ENCODE results near the gene REG4.

Gene REG4

DNA sequence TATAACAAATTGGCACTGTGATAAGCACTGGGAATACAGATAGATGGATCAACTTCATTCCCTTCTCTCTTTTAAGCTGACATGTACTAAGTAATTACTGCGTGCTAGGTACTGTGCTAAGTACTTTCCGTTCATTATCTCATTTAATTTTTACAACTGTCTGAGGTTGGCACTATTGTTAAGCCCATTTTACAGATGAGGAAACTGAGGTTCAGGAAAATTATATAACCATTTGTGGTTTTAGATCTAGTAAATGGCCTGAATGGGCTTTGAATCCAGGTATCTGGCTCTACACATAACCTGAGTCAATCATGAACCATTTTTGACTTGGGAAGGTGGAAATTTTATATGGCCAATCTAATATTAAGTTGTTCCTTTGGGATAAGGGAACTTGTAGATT is 39.0 kb downstream of the REG4 start:
- TF ChIP-seq, protein P1, sequence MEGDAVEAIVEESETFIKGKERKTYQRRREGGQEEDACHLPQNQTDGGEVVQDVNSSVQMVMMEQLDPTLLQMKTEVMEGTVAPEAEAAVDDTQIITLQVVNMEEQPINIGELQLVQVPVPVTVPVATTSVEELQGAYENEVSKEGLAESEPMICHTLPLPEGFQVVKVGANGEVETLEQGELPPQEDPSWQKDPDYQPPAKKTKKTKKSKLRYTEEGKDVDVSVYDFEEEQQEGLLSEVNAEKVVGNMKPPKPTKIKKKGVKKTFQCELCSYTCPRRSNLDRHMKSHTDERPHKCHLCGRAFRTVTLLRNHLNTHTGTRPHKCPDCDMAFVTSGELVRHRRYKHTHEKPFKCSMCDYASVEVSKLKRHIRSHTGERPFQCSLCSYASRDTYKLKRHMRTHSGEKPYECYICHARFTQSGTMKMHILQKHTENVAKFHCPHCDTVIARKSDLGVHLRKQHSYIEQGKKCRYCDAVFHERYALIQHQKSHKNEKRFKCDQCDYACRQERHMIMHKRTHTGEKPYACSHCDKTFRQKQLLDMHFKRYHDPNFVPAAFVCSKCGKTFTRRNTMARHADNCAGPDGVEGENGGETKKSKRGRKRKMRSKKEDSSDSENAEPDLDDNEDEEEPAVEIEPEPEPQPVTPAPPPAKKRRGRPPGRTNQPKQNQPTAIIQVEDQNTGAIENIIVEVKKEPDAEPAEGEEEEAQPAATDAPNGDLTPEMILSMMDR (IDR thresholded peaks at IDR 0.05; ENCODE audit: insufficient read depth, low read length), result no peak
- TF ChIP-seq SPI1 (IDR thresholded peaks at IDR 0.05; ENCODE audit: borderline replicate concordance, low read depth) (no peak), POLR2AphosphoS5 (IDR thresholded peaks at IDR 0.05; ENCODE audit: low read depth) (no peak), GABPA (IDR thresholded peaks at IDR 0.05; ENCODE audit: low read depth) (no peak)
- TF ChIP-seq, protein P2, sequence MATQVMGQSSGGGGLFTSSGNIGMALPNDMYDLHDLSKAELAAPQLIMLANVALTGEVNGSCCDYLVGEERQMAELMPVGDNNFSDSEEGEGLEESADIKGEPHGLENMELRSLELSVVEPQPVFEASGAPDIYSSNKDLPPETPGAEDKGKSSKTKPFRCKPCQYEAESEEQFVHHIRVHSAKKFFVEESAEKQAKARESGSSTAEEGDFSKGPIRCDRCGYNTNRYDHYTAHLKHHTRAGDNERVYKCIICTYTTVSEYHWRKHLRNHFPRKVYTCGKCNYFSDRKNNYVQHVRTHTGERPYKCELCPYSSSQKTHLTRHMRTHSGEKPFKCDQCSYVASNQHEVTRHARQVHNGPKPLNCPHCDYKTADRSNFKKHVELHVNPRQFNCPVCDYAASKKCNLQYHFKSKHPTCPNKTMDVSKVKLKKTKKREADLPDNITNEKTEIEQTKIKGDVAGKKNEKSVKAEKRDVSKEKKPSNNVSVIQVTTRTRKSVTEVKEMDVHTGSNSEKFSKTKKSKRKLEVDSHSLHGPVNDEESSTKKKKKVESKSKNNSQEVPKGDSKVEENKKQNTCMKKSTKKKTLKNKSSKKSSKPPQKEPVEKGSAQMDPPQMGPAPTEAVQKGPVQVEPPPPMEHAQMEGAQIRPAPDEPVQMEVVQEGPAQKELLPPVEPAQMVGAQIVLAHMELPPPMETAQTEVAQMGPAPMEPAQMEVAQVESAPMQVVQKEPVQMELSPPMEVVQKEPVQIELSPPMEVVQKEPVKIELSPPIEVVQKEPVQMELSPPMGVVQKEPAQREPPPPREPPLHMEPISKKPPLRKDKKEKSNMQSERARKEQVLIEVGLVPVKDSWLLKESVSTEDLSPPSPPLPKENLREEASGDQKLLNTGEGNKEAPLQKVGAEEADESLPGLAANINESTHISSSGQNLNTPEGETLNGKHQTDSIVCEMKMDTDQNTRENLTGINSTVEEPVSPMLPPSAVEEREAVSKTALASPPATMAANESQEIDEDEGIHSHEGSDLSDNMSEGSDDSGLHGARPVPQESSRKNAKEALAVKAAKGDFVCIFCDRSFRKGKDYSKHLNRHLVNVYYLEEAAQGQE (IDR thresholded peaks at IDR 0.05; ENCODE audit: insufficient replicate concordance, low read depth), result no peak
- H3K27ac ChIP-seq (replicated peaks), result no peak overlapping the region
- H3K27me3 ChIP-seq (ENCODE audit: insufficient read depth, poor library complexity, severe bottlenecking), result no peaks in the 10 kb centered on the region
- H3K4me3 ChIP-seq (replicated peaks; ENCODE audit: insufficient read depth, low read length), result no peak overlapping the region
- DNase-seq (ENCODE audit: low read depth in 1 of 2, low spot score in 1 of 2), result no peak

DNA sequence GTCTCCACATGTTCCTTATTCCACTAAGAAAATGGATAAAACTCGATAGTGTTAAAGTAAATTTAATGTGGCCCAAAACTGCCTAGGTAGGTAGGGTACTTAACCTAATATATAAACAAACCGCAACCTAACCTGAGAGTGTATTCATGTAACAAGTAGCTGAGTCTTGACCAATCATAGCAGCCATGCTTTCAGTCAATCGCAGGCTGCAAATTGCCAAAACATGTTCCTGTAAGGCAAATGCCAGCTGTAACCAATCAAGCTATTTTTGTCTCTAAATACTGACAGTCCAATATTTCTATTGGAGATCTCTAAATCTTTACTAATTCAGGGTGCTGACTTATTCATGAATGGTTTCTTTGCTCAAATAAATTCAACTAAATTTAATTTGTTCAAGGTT is 39.5 kb downstream of the REG4 start:
- Histone ChIP-seq H3K4me3 (replicated peaks; ENCODE audit: insufficient read depth, low read length) (no peak overlapping the region), H3K27me3 (ENCODE audit: insufficient read depth, poor library complexity, severe bottlenecking) (no peaks in the 10 kb centered on the region), H3K27ac (replicated peaks) (no peak overlapping the region)
- TF ChIP-seq, protein P1 (IDR thresholded peaks at IDR 0.05; ENCODE audit: insufficient read depth, low read length), result no peak
- TF ChIP-seq POLR2AphosphoS5 (IDR thresholded peaks at IDR 0.05; ENCODE audit: low read depth) (no peak), SPI1 (IDR thresholded peaks at IDR 0.05; ENCODE audit: borderline replicate concordance, low read depth) (no peak), GABPA (IDR thresholded peaks at IDR 0.05; ENCODE audit: low read depth) (no peak)
- TF ChIP-seq, protein P2 (IDR thresholded peaks at IDR 0.05; ENCODE audit: insufficient replicate concordance, low read depth), result no peak
- no peak for DNase-seq (ENCODE audit: low read depth in 1 of 2, low spot score in 1 of 2)

DNA sequence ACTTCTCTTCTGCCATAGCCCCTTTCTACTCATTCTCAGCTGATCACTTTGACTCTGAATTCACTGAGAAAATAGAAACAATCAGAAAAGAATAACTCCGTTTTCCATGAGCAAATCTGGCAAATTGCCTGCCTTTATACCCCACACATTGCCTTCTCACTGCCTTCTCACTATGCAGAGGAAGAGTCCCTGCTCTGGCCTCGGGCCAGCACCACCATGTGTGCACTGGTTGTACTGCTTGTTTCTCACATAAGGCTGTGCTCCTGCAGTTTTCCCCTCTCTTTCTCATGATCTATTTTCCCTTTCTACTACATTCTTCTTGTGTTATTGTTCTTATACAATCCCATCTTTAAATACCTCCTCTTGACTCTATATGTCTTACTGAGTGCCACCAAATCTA is 40.2 kb downstream of the REG4 start:
- no peak overlapping the region for H3K4me3 ChIP-seq (replicated peaks; ENCODE audit: insufficient read depth, low read length)
- no peaks in the 10 kb centered on the region for H3K27me3 ChIP-seq (ENCODE audit: insufficient read depth, poor library complexity, severe bottlenecking)
- no peak for TF ChIP-seq SPI1 (IDR thresholded peaks at IDR 0.05; ENCODE audit: borderline replicate concordance, low read depth)
- TF ChIP-seq, protein P1 (IDR thresholded peaks at IDR 0.05; ENCODE audit: insufficient read depth, low read length), result no peak
- no peak overlapping the region for H3K27ac ChIP-seq (replicated peaks)
- DNase-seq (ENCODE audit: low read depth in 1 of 2, low spot score in 1 of 2), result no peak

DNA sequence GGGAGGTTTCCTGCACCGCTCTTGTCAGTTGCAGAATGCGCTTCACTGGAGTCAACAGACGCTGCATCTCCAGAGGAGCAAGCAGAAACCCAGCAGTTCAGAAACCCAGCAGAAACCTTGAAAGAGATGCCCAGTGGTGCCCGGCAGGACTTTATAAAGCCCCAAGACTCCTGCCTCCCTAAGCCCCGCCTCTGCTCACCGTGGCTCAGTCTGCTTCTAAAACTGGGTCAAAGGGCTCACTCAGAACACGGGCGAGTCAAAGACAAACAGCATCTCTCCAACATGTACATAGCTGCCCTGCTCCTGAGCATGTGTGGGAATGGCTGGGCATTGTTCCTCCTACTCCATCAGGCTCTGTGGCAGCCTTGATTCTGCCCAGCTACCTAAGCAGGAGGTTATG is 42.5 kb downstream of the REG4 start, which contains the start of gene HMGCS2:
TSS of gene HMGCS2 (minus strand) at position 128 of the 400 bp plus-strand sequence. CDS start at position 67, 61 bp downstream.
- H3K27me3 ChIP-seq (ENCODE audit: insufficient read depth, poor library complexity, severe bottlenecking), result no peaks in the 10 kb centered on the region
- DNase-seq (ENCODE audit: low read depth in 1 of 2, low spot score in 1 of 2), result no peak
- TF ChIP-seq SPI1 (IDR thresholded peaks at IDR 0.05; ENCODE audit: borderline replicate concordance, low read depth) (no peak), GABPA (IDR thresholded peaks at IDR 0.05; ENCODE audit: low read depth) (no peak), POLR2AphosphoS5 (IDR thresholded peaks at IDR 0.05; ENCODE audit: low read depth) (no peak)
- TF ChIP-seq, protein P2 (IDR thresholded peaks at IDR 0.05; ENCODE audit: insufficient replicate concordance, low read depth), result no peak
- TF ChIP-seq, protein P1 (IDR thresholded peaks at IDR 0.05; ENCODE audit: insufficient read depth, low read length), result no peak
- no peak within 1 kb of the TSS for H3K4me3 ChIP-seq (replicated peaks; ENCODE audit: insufficient read depth, low read length)
- H3K27ac ChIP-seq (replicated peaks), result no peak within 1 kb of the TSS

All from HL-60 (cell line).